ENCODE results near the gene SDS.

The SDS gene

GRCh38 chr12:113403435-113404415, at the start of gene SDS:
Gene SDS, minus strand, starts transcription at chr12:113403887. Its CDS starts 4,179 bp downstream, at chr12:113399708.
- H2AFZ ChIP-seq (ENCODE audit: low read length) = no peak within 1 kb of the TSS

GRCh38 chr12:113453330-113453729, 49.6 kb upstream of the SDS start:
- 0 out of 2 replicates have a peak, but pooled peaks cover 4% of the 10 kb centered on the region for H3F3A ChIP-seq (ENCODE audit: insufficient read depth, low read length)
- H3K9me3 ChIP-seq (ENCODE audit: low read length) = no peaks in the 10 kb centered on the region
- no peaks in the 10 kb centered on the region for H4K20me1 ChIP-seq (ENCODE audit: insufficient read depth, low read length)
- no peaks in the 10 kb centered on the region for H3K27me3 ChIP-seq (ENCODE audit: insufficient read depth, low read length)
- no peak overlapping the region for H2AFZ ChIP-seq (ENCODE audit: low read length)
- no peaks in the 10 kb centered on the region for H3K9me2 ChIP-seq (ENCODE audit: low read depth, low read length)
- H3K79me2 ChIP-seq (ENCODE audit: insufficient read depth, low read length) = no peaks in the 10 kb centered on the region
- H3K4me3 ChIP-seq (ENCODE audit: low read depth, low read length, poor library complexity, severe bottlenecking) = no peak overlapping the region
- H3K27ac ChIP-seq (ENCODE audit: low read depth, low read length, poor library complexity, severe bottlenecking) = no peak overlapping the region
- peaks cover 7% of the 10 kb centered on the region for H3K4me1 ChIP-seq (ENCODE audit: insufficient read depth, low read length, severe bottlenecking)
- TF ChIP-seq CTCF (IDR thresholded peaks at IDR 0.05; ENCODE audit: low read length) (no peak), EZH2 (IDR thresholded peaks at IDR 0.05; ENCODE audit: borderline replicate concordance, low read length) (no peak)
- H3K36me3 ChIP-seq (ENCODE audit: insufficient read depth, low read length) = no peaks in the 10 kb centered on the region
- H3K4me2 ChIP-seq (ENCODE audit: low read length) = no peak overlapping the region
- no peak overlapping the region for H3K9ac ChIP-seq (ENCODE audit: low read length)

More at GRCh38 chr12:113403435-113404415, at the start of gene SDS:
- Histone ChIP-seq H3K9me2 (ENCODE audit: low read depth, low read length) (no peaks in the 10 kb centered on the region), H3K9ac (ENCODE audit: low read length) (no peak within 1 kb of the TSS), H3K79me2 (ENCODE audit: insufficient read depth, low read length) (no peaks in the 10 kb centered on the region), H3K27me3 (ENCODE audit: insufficient read depth, low read length) (0 out of 2 replicates have a peak, but pooled peaks cover 4% of the 10 kb centered on the region), H3K4me1 (ENCODE audit: insufficient read depth, low read length, severe bottlenecking) (no peaks in the 10 kb centered on the region), H3F3A (ENCODE audit: insufficient read depth, low read length) (no peaks in the 10 kb centered on the region), H3K4me3 (ENCODE audit: low read depth, low read length, poor library complexity, severe bottlenecking) (no peak within 1 kb of the TSS), H3K4me2 (ENCODE audit: low read length) (no peak within 1 kb of the TSS), H3K9me3 (ENCODE audit: low read length) (no peaks in the 10 kb centered on the region), H3K27ac (ENCODE audit: low read depth, low read length, poor library complexity, severe bottlenecking) (no peak within 1 kb of the TSS), H4K20me1 (ENCODE audit: insufficient read depth, low read length) (no peaks in the 10 kb centered on the region), H3K36me3 (ENCODE audit: insufficient read depth, low read length) (no peaks in the 10 kb centered on the region)
- TF ChIP-seq CTCF (IDR thresholded peaks at IDR 0.05; ENCODE audit: low read length) (no peak), EZH2 (IDR thresholded peaks at IDR 0.05; ENCODE audit: borderline replicate concordance, low read length) (no peak)

GRCh38 chr12:113452458-113452857, 48.8 kb upstream of the SDS start:
- Histone ChIP-seq H3K4me1 (ENCODE audit: insufficient read depth, low read length, severe bottlenecking) (peaks cover 7% of the 10 kb centered on the region), H3K9ac (ENCODE audit: low read length) (no peak overlapping the region), H4K20me1 (ENCODE audit: insufficient read depth, low read length) (no peaks in the 10 kb centered on the region), H3K27me3 (ENCODE audit: insufficient read depth, low read length) (no peaks in the 10 kb centered on the region), H3K79me2 (ENCODE audit: insufficient read depth, low read length) (no peaks in the 10 kb centered on the region), H3K27ac (ENCODE audit: low read depth, low read length, poor library complexity, severe bottlenecking) (no peak overlapping the region), H3K4me3 (ENCODE audit: low read depth, low read length, poor library complexity, severe bottlenecking) (no peak overlapping the region), H3K4me2 (ENCODE audit: low read length) (no peak overlapping the region), H2AFZ (ENCODE audit: low read length) (no peak overlapping the region), H3K9me3 (ENCODE audit: low read length) (no peaks in the 10 kb centered on the region), H3K36me3 (ENCODE audit: insufficient read depth, low read length) (no peaks in the 10 kb centered on the region), H3K9me2 (ENCODE audit: low read depth, low read length) (no peaks in the 10 kb centered on the region), H3F3A (ENCODE audit: insufficient read depth, low read length) (0 out of 2 replicates have a peak, but pooled peaks cover 4% of the 10 kb centered on the region)
- TF ChIP-seq CTCF (IDR thresholded peaks at IDR 0.05; ENCODE audit: low read length) (no peak), EZH2 (IDR thresholded peaks at IDR 0.05; ENCODE audit: borderline replicate concordance, low read length) (no peak)
